LHCN-M2 (cell line): ENCODE results near the gene NRSN2. TPM values are rescaled to one million over a fixed set of nuclear protein-coding genes. Genes with fewer than 3 reads are reported as not detected.
"Not testable (repeated sequence)": the region's sequence is repeated elsewhere in the genome, so short reads cannot be mapped to it uniquely, and the experiment has no call there.

ENCODE experiments used
- DNase-seq: peaks from one replicate; pipeline ENCODE4 v3.0.0-alpha.2; 2012; ENCODE audit warnings: low read depth
- total RNA-seq: library from RNA; depleted of rRNA; stranded (reverse); fragments of >200 nt; gene quantifications from 2 replicates; pipeline ENCODE4 v1.2.3, GENCODE V29; 2014

Gene NRSN2
- total RNA-seq, 1 experiment from 2014 or later = 65.6 TPM

GRCh38 chr20:373171-373890 is 26.4 kb downstream of the NRSN2 start:
- peak; percentile 62 for DNase-seq

GRCh38 chr20:375265-375889 is 28.5 kb downstream of the NRSN2 start:
- DNase-seq = no peak

- no peak for DNase-seq
These were observed 29.2 kb downstream of the NRSN2 start for GRCh38 chr20:376089-376488.

- no peak for DNase-seq
These were observed 29.8 kb downstream of the NRSN2 start for GRCh38 chr20:376750-377149.

GRCh38 chr20:377578-377977 is 30.7 kb downstream of the NRSN2 start:
- not testable (repeated sequence) for DNase-seq

- no peak for DNase-seq
These were observed 32.0 kb downstream of the NRSN2 start for GRCh38 chr20:378961-379336.

GRCh38 chr20:380763-381580 is 34.1 kb downstream of the NRSN2 start:
- DNase-seq = no peak

GRCh38 chr20:381581-382290 is 34.8 kb downstream of the NRSN2 start:
- peak; percentile 45 for DNase-seq

GRCh38 chr20:382291-383115 is 35.6 kb downstream of the NRSN2 start:
- no peak for DNase-seq

- DNase-seq = no peak
These were observed 37.0 kb downstream of the NRSN2 start for GRCh38 chr20:383889-384288.

GRCh38 chr20:384723-385122 is 37.8 kb downstream of the NRSN2 start:
- DNase-seq = no peak

GRCh38 chr20:385448-385847 is 38.5 kb downstream of the NRSN2 start:
- no peak for DNase-seq

GRCh38 chr20:386634-387033 is 39.7 kb downstream of the NRSN2 start:
- not testable (repeated sequence) for DNase-seq

GRCh38 chr20:387520-387919 is 40.6 kb downstream of the NRSN2 start:
- no peak for DNase-seq

- no peak for DNase-seq
These were observed 41.4 kb downstream of the NRSN2 start for GRCh38 chr20:388034-388994.

GRCh38 chr20:389220-389619 is 42.3 kb downstream of the NRSN2 start:
- no peak for DNase-seq

GRCh38 chr20:391041-391711 is 44.3 kb downstream of the NRSN2 start:
- DNase-seq = no peak

- DNase-seq = not testable (repeated sequence)
These were observed 46.4 kb downstream of the NRSN2 start for GRCh38 chr20:393296-393695.

- no peak for DNase-seq
These were observed 49.3 kb downstream of the NRSN2 start for GRCh38 chr20:396252-396618.
